Caco-2 (cell line): ENCODE data around the gene GRIA1. TPM values are rescaled to one million over a fixed set of nuclear protein-coding genes. Genes with fewer than 3 reads are reported as not detected.

Experiments used
- BruUV-seq: library from RNA; stranded (reverse); fragments of 400-500 nt; replicated peaks from 2 replicates; lab custom pipeline; 2021; lab: Mats Ljungman, UMichigan
- CTCF ChIA-PET: fragments of 300-600 bp; sonication (Branson Sonifier 250); formaldehyde crosslinking; loops from one replicate; lab custom pipeline; 2022; ENCODE audit warnings: antibody characterized with exemption; lab: Charles Lee
- POLR2A ChIA-PET: fragments of 300-600 bp; sonication (Branson Sonifier 250); formaldehyde crosslinking; loops from one replicate; lab custom pipeline; 2022; ENCODE audit warnings: antibody characterized with exemption; lab: Charles Lee
- DNase-seq, 2 experiments: peaks; one replicate each; pipeline versions ENCODE4 v3.0.0 to v3.0.0-alpha.2; 2020 to 2022
- H3K27me3 ChIP-seq: replicated peaks from 2 replicates; pipeline ENCODE4 v1.6.0; 2011; ENCODE audit warnings: low read length; ENCODE audit not compliant: control insufficient read depth, insufficient read depth
- H3K36me3 ChIP-seq: 2 replicates; pipeline ENCODE4 v1.5.1; 2011; ENCODE audit warnings: low read length; ENCODE audit not compliant: control insufficient read depth, insufficient read depth
- H3K4me1 ChIP-seq: fragments of 250-450 bp; sonication (Bioruptor Pico); 2 replicates; pipeline ENCODE4 v1.5.1; 2020; ENCODE audit warnings: mild to moderate bottlenecking
- H3K4me3 ChIP-seq: 2 replicates; pipeline ENCODE4 v1.5.1; 2011; ENCODE audit warnings: low read depth, mild to moderate bottlenecking, control low read depth, low read length
- H3K9me3 ChIP-seq: fragments of 250-450 bp; sonication (Bioruptor Pico); 2 replicates; pipeline ENCODE4 v1.5.1; 2020; ENCODE audit warnings: mild to moderate bottlenecking, moderate library complexity
- H3K27ac Mint-ChIP-seq: one replicate; pipeline ENCODE4 v1.8.0; 2022; ENCODE audit warnings: mixed read lengths; ENCODE audit not compliant: unreplicated experiment
- H3K27me3 Mint-ChIP-seq: one replicate; pipeline ENCODE4 v1.8.0; 2022; ENCODE audit warnings: mixed read lengths; ENCODE audit not compliant: insufficient read depth, unreplicated experiment
- H3K36me3 Mint-ChIP-seq: one replicate; pipeline ENCODE4 v1.8.0; 2022; ENCODE audit warnings: mild to moderate bottlenecking, mixed read lengths; ENCODE audit not compliant: insufficient read depth, unreplicated experiment
- H3K4me1 Mint-ChIP-seq: one replicate; pipeline ENCODE4 v1.8.0; 2022; ENCODE audit warnings: low read depth, mixed read lengths; ENCODE audit not compliant: unreplicated experiment
- H3K4me3 Mint-ChIP-seq: one replicate; pipeline ENCODE4 v1.8.0; 2022; ENCODE audit warnings: mild to moderate bottlenecking, moderate library complexity, mixed read lengths; ENCODE audit not compliant: unreplicated experiment
- H3K9me3 Mint-ChIP-seq: one replicate; pipeline ENCODE4 v1.8.0; 2022; ENCODE audit warnings: mixed read lengths; ENCODE audit not compliant: unreplicated experiment
- CTCF ChIP-seq, 2 experiments: fragments of 200-600 bp in 1 of 2; IDR thresholded peaks; 1 replicate in 1 of 2; 2 replicates in 1 of 2; pipeline versions ENCODE4 v1.5.1 to v1.8.0; 2011 to 2022; ENCODE audit warnings: antibody characterized with exemption in 1 of 2, control low read depth in 1 of 2, inconsistent platforms in 1 of 2, low read depth in 1 of 2, low read length in 1 of 2, mild to moderate bottlenecking in 1 of 2, moderate library complexity in 1 of 2; ENCODE audit not compliant: insufficient read depth in 1 of 2, severe bottlenecking in 1 of 2, unreplicated experiment in 1 of 2
- intact Hi-C: fragments of 100-400 bp; cut with micrococcal nuclease; formaldehyde crosslinking; loops from one replicate; pipeline ENCODE4 v1.10.0; 2022; ENCODE audit not compliant: unreplicated experiment
- total RNA-seq: library from RNA; stranded (reverse); gene quantifications from 2 replicates; pipeline ENCODE4 v1.2.3, GENCODE V29; 2022

Gene GRIA1
- total RNA-seq, 1 experiment from 2014 or later = not detected

- intact Hi-C loops = no loop called here
Observed at GRCh38 chr5:153610811-153611210, 120.3 kb downstream of the GRIA1 start.

GRCh38 chr5:153613144-153613543 lies 122.7 kb downstream of the GRIA1 start:
- no peak overlapping the region for H3K27ac Mint-ChIP-seq
- Histone ChIP-seq H3K36me3 (no peaks in the 10 kb centered on the region), H3K9me3 (no peaks in the 10 kb centered on the region), H3K4me1 (no peaks in the 10 kb centered on the region), H3K27me3 (no peaks in the 10 kb centered on the region), H3K4me3 (no peak overlapping the region)
- POLR2A ChIA-PET = no interaction called here
- intact Hi-C loops = no loop called here
- DNase-seq = no peak
- no peaks in the 10 kb centered on the region for H3K9me3 Mint-ChIP-seq
- H3K4me3 Mint-ChIP-seq = no peak overlapping the region
- BruUV-seq = no TSS peak
- H3K36me3 Mint-ChIP-seq = no peaks in the 10 kb centered on the region
- peaks cover 11% of the 10 kb centered on the region for H3K27me3 Mint-ChIP-seq
- TF ChIP-seq CTCF (IDR thresholded peaks at IDR 0.05; ENCODE audit: insufficient read depth in 1 of 2, low read depth in 1 of 2, low read length in 1 of 2, severe bottlenecking in 1 of 2, unreplicated experiment in 1 of 2) = no peak
- H3K4me1 Mint-ChIP-seq = no peaks in the 10 kb centered on the region
- CTCF ChIA-PET = no interaction called here

More at GRCh38 chr5:153610811-153611210, 120.3 kb downstream of the GRIA1 start:
- Histone ChIP-seq H3K27me3 (no peaks in the 10 kb centered on the region), H3K4me3 (no peak overlapping the region), H3K36me3 (no peaks in the 10 kb centered on the region), H3K4me1 (no peaks in the 10 kb centered on the region), H3K9me3 (no peaks in the 10 kb centered on the region)
- ChIA-PET POLR2A (no interaction called here), CTCF (no interaction called here)
- BruUV-seq = no TSS peak
- Mint-ChIP-seq H3K36me3 (no peaks in the 10 kb centered on the region), H3K27me3 (peaks cover 13% of the 10 kb centered on the region), H3K4me3 (no peak overlapping the region), H3K27ac (no peak overlapping the region), H3K4me1 (no peaks in the 10 kb centered on the region), H3K9me3 (no peaks in the 10 kb centered on the region)
- no peak for DNase-seq
- TF ChIP-seq CTCF (IDR thresholded peaks at IDR 0.05; ENCODE audit: insufficient read depth in 1 of 2, low read depth in 1 of 2, low read length in 1 of 2, severe bottlenecking in 1 of 2, unreplicated experiment in 1 of 2) = no peak

- Mint-ChIP-seq H3K9me3 (no peaks in the 10 kb centered on the region), H3K4me3 (no peak overlapping the region), H3K36me3 (no peaks in the 10 kb centered on the region), H3K27ac (no peak overlapping the region), H3K4me1 (no peaks in the 10 kb centered on the region), H3K27me3 (peaks cover 8% of the 10 kb centered on the region)
- Histone ChIP-seq H3K27me3 (no peaks in the 10 kb centered on the region), H3K4me3 (no peak overlapping the region), H3K9me3 (no peaks in the 10 kb centered on the region), H3K36me3 (no peaks in the 10 kb centered on the region), H3K4me1 (no peaks in the 10 kb centered on the region)
- intact Hi-C loops = no loop called here
- no peak for TF ChIP-seq CTCF (IDR thresholded peaks at IDR 0.05; ENCODE audit: insufficient read depth in 1 of 2, low read depth in 1 of 2, low read length in 1 of 2, severe bottlenecking in 1 of 2, unreplicated experiment in 1 of 2)
- no peak for DNase-seq
- ChIA-PET POLR2A (no interaction called here), CTCF (no interaction called here)
- no TSS peak for BruUV-seq
Observed at GRCh38 chr5:153613672-153614071, 123.2 kb downstream of the GRIA1 start.
